Calu3 (cell line): ENCODE measurements around the gene RAPGEF4. TPM values are rescaled to one million over a fixed set of nuclear protein-coding genes. Genes with fewer than 3 reads are reported as not detected.
A peak's percentile ranks its signal among the peaks of the same experiment; 100 is the strongest.

Experiments
- BruUV-seq: library from RNA; stranded (reverse); fragments of 400-500 nt; replicated peaks from 2 replicates; lab custom pipeline; 2021; lab: Mats Ljungman, UMichigan
- CTCF ChIA-PET: fragments of 300-600 bp; sonication (Branson Sonifier 250); formaldehyde crosslinking; loops from one replicate; lab custom pipeline; 2022; ENCODE audit warnings: antibody characterized with exemption; lab: Charles Lee
- DNase-seq: peaks from one replicate; pipeline ENCODE4 v3.0.0; 2022
- H3K27ac Mint-ChIP-seq: one replicate; pipeline ENCODE4 v1.8.0; 2022; ENCODE audit warnings: mixed read lengths; ENCODE audit not compliant: unreplicated experiment
- H3K27me3 Mint-ChIP-seq: one replicate; pipeline ENCODE4 v1.8.0; 2022; ENCODE audit warnings: mixed read lengths; ENCODE audit not compliant: unreplicated experiment
- H3K36me3 Mint-ChIP-seq: one replicate; pipeline ENCODE4 v1.8.0; 2022; ENCODE audit warnings: mild to moderate bottlenecking, moderate library complexity, mixed read lengths; ENCODE audit not compliant: insufficient read depth, unreplicated experiment
- H3K4me1 Mint-ChIP-seq: one replicate; pipeline ENCODE4 v1.8.0; 2022; ENCODE audit warnings: mild to moderate bottlenecking, low read depth, mixed read lengths; ENCODE audit not compliant: unreplicated experiment
- H3K4me3 Mint-ChIP-seq: one replicate; pipeline ENCODE4 v1.8.0; 2022; ENCODE audit warnings: mild to moderate bottlenecking, low read depth, moderate library complexity, mixed read lengths; ENCODE audit not compliant: unreplicated experiment
- H3K9me3 Mint-ChIP-seq: one replicate; pipeline ENCODE4 v1.8.0; 2022; ENCODE audit warnings: low read depth, mixed read lengths; ENCODE audit not compliant: unreplicated experiment
- CTCF ChIP-seq: fragments of 200-600 bp; IDR thresholded peaks from one replicate; pipeline ENCODE4 v1.8.0; 2022; ENCODE audit warnings: antibody characterized with exemption; ENCODE audit not compliant: unreplicated experiment
- intact Hi-C: fragments of 100-400 bp; cut with micrococcal nuclease; formaldehyde crosslinking; loops from one replicate; pipeline ENCODE4 v1.10.0; 2022; ENCODE audit not compliant: unreplicated experiment
- total RNA-seq: library from RNA; stranded (reverse); gene quantifications from 2 replicates; pipeline ENCODE4 v1.2.3, GENCODE V29; 2022

RAPGEF4 gene
- total RNA-seq, 1 experiment from 2014 or later: 1.8 TPM

- intact Hi-C loops: no loop called here
- no peak for TF ChIP-seq CTCF
- Mint-ChIP-seq H3K4me1 (peaks cover 10% of the 10 kb centered on the region), H3K27ac (no peak overlapping the region), H3K9me3 (no peaks in the 10 kb centered on the region), H3K36me3 (no peaks in the 10 kb centered on the region), H3K27me3 (peaks cover 14% of the 10 kb centered on the region), H3K4me3 (no peak overlapping the region)
- CTCF ChIA-PET: interaction anchor here (1.2 kb wide), 1 partner anchor 20 kb away, joined by 3 read pairs; no protein-coding TSS in a partner anchor
- no TSS peak for BruUV-seq
- no peak for DNase-seq
Measured at GRCh38 chr2:172861656-172862476, 126.2 kb downstream of the RAPGEF4 start.

- no peak for TF ChIP-seq CTCF
- H3K36me3 Mint-ChIP-seq: no peaks in the 10 kb centered on the region
- BruUV-seq: no TSS peak
- H3K4me3 Mint-ChIP-seq: no peak overlapping the region
- CTCF ChIA-PET: interaction anchor here (1.2 kb wide), 1 partner anchor 19 kb away, joined by 3 read pairs; no protein-coding TSS in a partner anchor
- intact Hi-C loops: no loop called here
- H3K4me1 Mint-ChIP-seq: peaks cover 2% of the 10 kb centered on the region
- no peak for DNase-seq
- no peaks in the 10 kb centered on the region for H3K9me3 Mint-ChIP-seq
- H3K27me3 Mint-ChIP-seq: peaks cover 14% of the 10 kb centered on the region
- no peak overlapping the region for H3K27ac Mint-ChIP-seq
Measured at GRCh38 chr2:172863341-172863740, 127.7 kb downstream of the RAPGEF4 start.

- intact Hi-C loops: loop anchor here (2.0 kb wide), 1 partner anchor 69 kb away; no protein-coding TSS in a partner anchor
- H3K4me3 Mint-ChIP-seq: no peak overlapping the region
- H3K4me1 Mint-ChIP-seq: no peaks in the 10 kb centered on the region
- no peak overlapping the region for H3K27ac Mint-ChIP-seq
- H3K9me3 Mint-ChIP-seq: no peaks in the 10 kb centered on the region
- peak; percentile 43 for DNase-seq
- H3K36me3 Mint-ChIP-seq: no peaks in the 10 kb centered on the region
- H3K27me3 Mint-ChIP-seq: peaks cover 14% of the 10 kb centered on the region
- TF ChIP-seq CTCF: peak; percentile 75
- no TSS peak for BruUV-seq
- CTCF ChIA-PET: interaction anchor here (1.9 kb wide), 1 partner anchor 67 kb away, joined by 6 read pairs; no protein-coding TSS in a partner anchor
Measured at GRCh38 chr2:172864182-172864581, 128.5 kb downstream of the RAPGEF4 start.

- Mint-ChIP-seq H3K9me3 (no peaks in the 10 kb centered on the region), H3K27me3 (peaks cover 14% of the 10 kb centered on the region), H3K4me3 (no peak overlapping the region), H3K36me3 (no peaks in the 10 kb centered on the region), H3K27ac (no peak overlapping the region), H3K4me1 (no peaks in the 10 kb centered on the region)
- CTCF ChIA-PET: interaction anchor here (0.6 to 1.9 kb wide), 4 partner anchors 16 to 543 kb away, joined by 3 to 9 read pairs (median 4); no protein-coding TSS in a partner anchor
- intact Hi-C loops: loop anchor here (2.0 kb wide), 1 partner anchor 67 kb away; no protein-coding TSS in a partner anchor
- DNase-seq: peak; percentile 17
- TF ChIP-seq CTCF: no peak
- no TSS peak for BruUV-seq
Measured at GRCh38 chr2:172865422-172865821, 129.8 kb downstream of the RAPGEF4 start.
